OCI-LY7 (cell line): Measurements from ENCODE around the gene PIP4K2A. TPM values are rescaled to one million over a fixed set of nuclear protein-coding genes. Genes with fewer than 3 reads are reported as not detected.

ENCODE experiments used
- BruUV-seq: library from RNA; stranded (reverse); fragments of 400-500 nt; replicated peaks from 2 replicates; lab custom pipeline; 2021; lab: Mats Ljungman, UMichigan
- CTCF ChIA-PET: fragments of 300-600 bp; sonication (Branson Sonifier 250); formaldehyde crosslinking; loops from one replicate; lab custom pipeline; 2022; ENCODE audit warnings: antibody characterized with exemption; ENCODE audit not compliant: unreplicated experiment; lab: Charles Lee
- POLR2A ChIA-PET: fragments of 300-600 bp; sonication (Branson Sonifier 250); formaldehyde crosslinking; loops from one replicate; lab custom pipeline; 2022; ENCODE audit warnings: antibody characterized with exemption; lab: Charles Lee
- DNase-seq: peaks from one replicate; pipeline ENCODE4 v3.0.0-alpha.2; 2015; ENCODE audit warnings: low spot score
- H2AFZ ChIP-seq: fragments of 200-600 bp; sonication (generic), shearing (Covaris generic); 2 replicates; pipeline ENCODE4 v1.6.1; 2014; ENCODE audit warnings: mild to moderate bottlenecking, antibody characterized with exemption, low read length, moderate library complexity
- H3K27ac ChIP-seq: fragments of 200-600 bp; sonication (generic); 2 replicates; pipeline ENCODE4 v1.5.1; 2014; ENCODE audit warnings: mixed run types, low read depth, mild to moderate bottlenecking, moderate library complexity, low read length, inconsistent platforms; ENCODE audit not compliant: poor library complexity, severe bottlenecking
- H3K36me3 ChIP-seq: fragments of 200-600 bp; sonication (generic); 2 replicates; pipeline ENCODE4 v1.6.1; 2014; ENCODE audit warnings: mild to moderate bottlenecking, antibody characterized with exemption, low read length, moderate library complexity, mixed read lengths; ENCODE audit not compliant: insufficient read depth
- H3K4me1 ChIP-seq: fragments of 200-600 bp; sonication (generic); 2 replicates; pipeline ENCODE4 v1.5.1; 2014; ENCODE audit warnings: mild to moderate bottlenecking, low read length; ENCODE audit not compliant: insufficient read depth, poor library complexity, severe bottlenecking
- H3K4me2 ChIP-seq: fragments of 200-600 bp; sonication (generic); 2 replicates; pipeline ENCODE4 v1.6.1; 2014; ENCODE audit warnings: mild to moderate bottlenecking, low read length
- H3K4me3 ChIP-seq: fragments of 200-600 bp; sonication (generic); 2 replicates; pipeline ENCODE4 v1.5.1; 2014; ENCODE audit warnings: mild to moderate bottlenecking, low read depth, low read length; ENCODE audit not compliant: poor library complexity, severe bottlenecking
- H3K79me2 ChIP-seq: fragments of 200-600 bp; sonication (generic); 2 replicates; pipeline ENCODE4 v1.6.1; 2016; ENCODE audit warnings: low read depth, mild to moderate bottlenecking, low read length, moderate library complexity, mixed read lengths; ENCODE audit not compliant: insufficient read depth
- H3K9me2 ChIP-seq: fragments of 200-600 bp; sonication (generic); 2 replicates; pipeline ENCODE4 v1.6.1; 2016; ENCODE audit warnings: mild to moderate bottlenecking, low read length, mixed read lengths; ENCODE audit not compliant: insufficient read depth
- H3K9me3 ChIP-seq: fragments of 200-600 bp; sonication (generic); 2 replicates; pipeline ENCODE4 v1.6.1; 2014; ENCODE audit warnings: mild to moderate bottlenecking, mixed run types, low read length, mixed read lengths
- H4K20me1 ChIP-seq: fragments of 200-600 bp; sonication (generic); 2 replicates; pipeline ENCODE4 v1.6.1; 2014; ENCODE audit warnings: mild to moderate bottlenecking, antibody characterized with exemption, low read length, moderate library complexity, mixed read lengths; ENCODE audit not compliant: insufficient read depth
- CTCF ChIP-seq: fragments of 200-600 bp; sonication (generic); conservative IDR thresholded peaks from 2 replicates; pipeline ENCODE4 v1.5.1; 2014; ENCODE audit warnings: mild to moderate bottlenecking, antibody characterized with exemption, low read length, moderate library complexity, mixed read lengths
- EZH2phosphoT487 ChIP-seq: fragments of 200-600 bp; sonication (generic); IDR thresholded peaks from 2 replicates; pipeline ENCODE4 v1.6.1; 2018; ENCODE audit warnings: low read depth, borderline replicate concordance, mild to moderate bottlenecking, mixed run types, antibody characterized with exemption, low read length, moderate library complexity, mixed read lengths
- intact Hi-C: fragments of 100-400 bp; cut with micrococcal nuclease; formaldehyde crosslinking; loops from one replicate; pipeline ENCODE4 v1.10.0; 2022; ENCODE audit not compliant: unreplicated experiment
- total RNA-seq, 2 experiments: library from RNA; depleted of rRNA in 1 of 2; stranded (reverse); fragments of >200 nt in 1 of 2; shearing (Covaris generic) in 1 of 2; gene quantifications; 2 replicates each; pipeline ENCODE4 v1.2.3, GENCODE V29; 2014 to 2022

The PIP4K2A gene
- total RNA-seq, 2 experiments from 2014 or later, result 32.5 to 42.6 TPM

DNA sequence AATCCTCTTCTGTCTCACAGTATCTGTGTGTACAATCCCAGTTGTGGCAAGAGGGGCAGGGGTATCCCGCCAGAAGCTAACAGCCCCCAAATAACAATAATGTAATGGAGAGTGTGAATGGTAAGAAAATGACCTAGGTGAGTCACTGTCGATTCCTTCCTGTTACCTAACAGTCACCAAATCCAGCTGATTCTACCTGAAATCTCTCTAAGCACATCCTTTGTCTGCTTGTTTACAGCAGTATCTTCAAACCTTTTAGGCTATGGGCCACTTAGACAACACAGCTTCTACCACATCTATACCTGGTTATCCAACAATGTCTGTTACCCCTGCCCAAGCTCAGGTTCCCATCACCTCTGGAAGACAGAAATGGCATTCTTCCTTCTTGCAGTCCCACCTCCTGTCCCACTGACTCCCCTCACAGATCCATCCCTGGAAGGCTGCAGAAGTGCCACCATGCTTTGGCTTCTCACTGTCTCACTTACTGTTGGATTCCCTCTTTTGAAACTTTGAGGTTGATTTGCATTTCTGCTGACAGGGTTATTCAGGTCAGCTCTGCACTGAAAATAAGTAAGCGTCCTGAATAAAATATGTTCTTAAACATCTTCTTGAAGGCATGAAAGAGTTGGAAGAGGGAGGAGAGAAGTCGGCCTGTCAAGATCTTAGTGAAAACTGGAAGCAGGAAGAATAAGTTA is 13.1 kb downstream of the PIP4K2A start:
- Histone ChIP-seq H3K4me3 (no peak overlapping the region), H2AFZ (no peak overlapping the region), H3K4me1 (peaks cover 22% of the 10 kb centered on the region), H3K36me3 (no peaks in the 10 kb centered on the region), H3K79me2 (peaks cover 30% of the 10 kb centered on the region; the same call in 1 of the 2 replicates), H3K4me2 (no peak overlapping the region), H4K20me1 (peaks cover 33% of the 10 kb centered on the region; the same call in 1 of the 2 replicates), H3K9me2 (no peaks in the 10 kb centered on the region), H3K9me3 (no peaks in the 10 kb centered on the region), H3K27ac (no peak overlapping the region)
- no TSS peak for BruUV-seq
- intact Hi-C loops, result no loop called here
- ChIA-PET POLR2A (interaction anchor here (0.5 to 1.5 kb wide), 4 partner anchors 10 to 39 kb away, joined by 3 to 9 read pairs (median 6); no protein-coding TSS in a partner anchor), CTCF (no interaction called here)
- TF ChIP-seq CTCF, result no peak
- TF ChIP-seq EZH2phosphoT487, result no peak
- DNase-seq, result no peak

- BruUV-seq, result no TSS peak
- CTCF ChIA-PET, result no interaction called here
- intact Hi-C loops, result no loop called here
- no peak for TF ChIP-seq EZH2phosphoT487
- no peak for TF ChIP-seq CTCF
- peaks cover 30% of the 10 kb centered on the region; the same call in 1 of the 2 replicates for H3K79me2 ChIP-seq
- no peak overlapping the region for H3K27ac ChIP-seq
- H4K20me1 ChIP-seq, result peaks cover 33% of the 10 kb centered on the region; the same call in 1 of the 2 replicates
- no peak overlapping the region for H3K4me2 ChIP-seq
- H3K9me2 ChIP-seq, result no peaks in the 10 kb centered on the region
- POLR2A ChIA-PET, result interaction anchor here (1.0 to 1.6 kb wide), 4 partner anchors 11 to 96 kb away, joined by 3 to 9 read pairs (median 6); no protein-coding TSS in a partner anchor
- DNase-seq, result no peak
- peaks cover 18% of the 10 kb centered on the region for H3K4me1 ChIP-seq
- H3K9me3 ChIP-seq, result no peaks in the 10 kb centered on the region
- no peak overlapping the region for H2AFZ ChIP-seq
- H3K36me3 ChIP-seq, result no peaks in the 10 kb centered on the region
- H3K4me3 ChIP-seq, result no peak overlapping the region
These were observed 13.9 kb downstream of the PIP4K2A start for GRCh38 chr10:22700489-22700888.

DNA sequence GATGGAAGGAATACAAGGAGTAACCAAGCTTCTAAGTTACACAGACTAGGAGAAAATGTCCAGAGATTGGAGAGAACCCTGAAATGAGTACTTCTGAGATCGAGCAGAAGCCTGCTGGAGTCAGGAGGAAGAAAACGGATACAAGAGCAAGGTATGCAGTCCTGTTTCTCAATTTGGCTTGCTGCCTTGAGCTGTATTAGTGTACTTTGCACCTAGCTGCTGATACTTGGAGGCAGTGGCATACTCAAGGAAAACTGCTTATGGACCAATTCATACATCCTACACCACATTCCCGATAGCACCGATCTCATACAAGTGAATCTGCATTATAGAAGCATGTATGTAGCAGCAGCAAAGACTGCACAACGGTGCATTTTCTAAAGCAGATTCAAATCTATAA is 14.4 kb downstream of the PIP4K2A start:
- Histone ChIP-seq H2AFZ (no peak overlapping the region), H3K9me3 (no peaks in the 10 kb centered on the region), H3K9me2 (no peaks in the 10 kb centered on the region), H4K20me1 (peaks cover 33% of the 10 kb centered on the region; the same call in 1 of the 2 replicates), H3K4me1 (peaks cover 13% of the 10 kb centered on the region), H3K27ac (no peak overlapping the region), H3K4me2 (no peak overlapping the region), H3K4me3 (no peak overlapping the region), H3K79me2 (peaks cover 32% of the 10 kb centered on the region; the same call in 1 of the 2 replicates), H3K36me3 (no peaks in the 10 kb centered on the region)
- intact Hi-C loops, result no loop called here
- POLR2A ChIA-PET, result interaction anchor here (1.6 kb wide), 1 partner anchor 95 kb away, joined by 3 read pairs; no protein-coding TSS in a partner anchor
- CTCF ChIA-PET, result no interaction called here
- no peak for DNase-seq
- TF ChIP-seq EZH2phosphoT487, result no peak
- no peak for TF ChIP-seq CTCF
- BruUV-seq, result no TSS peak
